GM21825 (cell line): ENCODE measurements around the gene AIRE.

Experiments
- ATAC-seq: cut with Tn5 transposase; IDR thresholded peaks from one replicate; pipeline ENCODE4 v1.9.1; 2021; ENCODE audit warnings: mild to moderate bottlenecking, moderate library complexity; ENCODE audit not compliant: unreplicated experiment

Gene AIRE

DNA sequence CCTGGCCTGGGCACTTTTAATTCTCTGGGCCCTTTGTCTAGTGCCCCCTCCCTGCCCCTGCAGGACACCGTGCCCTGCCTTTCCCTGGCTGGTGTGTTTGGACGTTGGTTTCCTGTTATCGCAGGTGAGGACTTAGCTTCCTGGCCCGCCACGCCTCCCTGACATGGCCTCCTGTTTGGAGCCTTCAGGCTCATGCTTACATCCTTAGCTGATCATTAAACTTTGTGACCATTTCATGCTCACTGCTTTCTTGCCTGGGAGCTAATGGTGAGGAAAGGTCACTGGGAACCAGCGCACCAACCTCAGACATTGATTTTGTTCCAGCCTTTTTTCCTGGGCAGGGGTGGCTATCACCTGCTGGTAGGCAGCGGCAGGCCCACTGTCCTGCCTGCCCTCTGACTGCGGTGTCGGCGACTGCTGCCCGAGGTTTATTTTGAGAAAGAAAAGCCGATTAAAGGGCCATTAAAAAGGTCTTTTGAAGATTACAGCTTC is 17.9 kb downstream of the AIRE start:
- ATAC-seq, result no peak

DNA sequence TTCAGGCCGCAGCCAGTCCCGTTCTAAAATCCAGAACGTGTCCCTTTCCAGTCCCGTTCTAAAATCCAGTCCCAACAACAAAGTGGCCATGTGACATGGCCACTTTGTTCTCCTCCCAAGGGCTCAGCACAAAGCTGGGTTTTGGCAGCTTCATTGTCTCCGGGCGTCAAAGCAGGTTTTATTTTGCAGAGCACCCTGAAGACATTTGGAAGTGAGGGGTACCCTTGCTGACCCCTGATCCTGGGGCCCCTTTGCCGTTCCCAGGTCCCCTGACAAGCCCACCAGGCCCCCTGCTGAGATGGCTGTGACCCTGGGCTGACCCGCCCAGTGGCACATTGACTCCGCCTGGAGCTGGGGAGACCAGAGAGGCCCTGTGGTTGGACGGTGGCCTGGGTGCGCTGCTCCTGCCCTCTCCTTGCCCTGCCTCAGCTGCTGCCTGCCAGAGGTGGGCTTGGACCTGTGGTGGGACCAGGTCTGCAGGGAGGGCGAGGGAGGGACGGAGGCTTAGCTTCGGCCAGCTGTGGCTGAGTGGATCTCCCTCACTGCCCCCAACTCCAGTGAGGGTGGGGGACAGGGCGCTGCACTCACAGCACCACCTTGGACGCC is 18.4 kb downstream of the AIRE start:
- no peak for ATAC-seq

DNA sequence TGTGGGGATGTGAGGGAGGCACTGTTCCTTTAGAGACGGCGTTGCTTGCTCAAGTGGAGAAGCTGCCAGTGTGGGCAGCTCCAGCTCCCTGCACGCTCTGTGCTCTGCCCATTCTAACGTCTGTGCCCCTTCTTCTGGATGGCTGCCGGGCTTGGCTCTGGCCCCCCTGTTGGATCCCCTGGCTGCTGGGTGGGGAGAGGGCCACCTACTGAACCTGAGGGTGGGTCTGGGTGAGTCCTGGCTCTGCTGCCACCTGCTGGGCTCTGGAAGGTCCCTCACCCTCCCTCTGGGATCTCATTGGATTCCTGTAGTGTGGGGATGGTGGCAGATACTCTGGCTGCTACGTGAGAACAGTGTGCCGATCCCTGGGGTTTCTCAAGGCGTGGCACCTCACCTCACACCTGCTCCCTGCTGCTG is 19.2 kb downstream of the AIRE start:
- ATAC-seq, result no peak

DNA sequence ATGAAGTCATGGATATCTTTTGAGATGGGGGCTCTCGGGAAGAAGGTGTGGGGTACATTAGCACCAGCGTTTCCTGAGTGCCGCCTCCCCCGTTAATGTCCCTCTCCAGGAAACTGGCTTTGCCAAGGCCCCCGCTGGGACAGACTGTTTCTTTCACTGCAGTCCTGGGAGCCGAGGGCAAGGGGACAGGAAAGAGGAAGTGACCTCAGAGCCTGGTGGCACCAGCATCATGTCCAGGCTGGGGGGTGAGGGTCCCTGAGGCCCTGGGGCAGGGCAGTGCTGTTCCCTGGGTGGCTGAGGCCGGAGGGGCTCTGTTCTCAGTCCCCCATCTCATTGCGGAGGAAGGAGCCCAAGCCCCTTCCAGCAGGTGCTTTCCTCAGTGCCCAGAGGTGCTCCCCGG is 20.0 kb downstream of the AIRE start:
- ATAC-seq, result no peak

DNA sequence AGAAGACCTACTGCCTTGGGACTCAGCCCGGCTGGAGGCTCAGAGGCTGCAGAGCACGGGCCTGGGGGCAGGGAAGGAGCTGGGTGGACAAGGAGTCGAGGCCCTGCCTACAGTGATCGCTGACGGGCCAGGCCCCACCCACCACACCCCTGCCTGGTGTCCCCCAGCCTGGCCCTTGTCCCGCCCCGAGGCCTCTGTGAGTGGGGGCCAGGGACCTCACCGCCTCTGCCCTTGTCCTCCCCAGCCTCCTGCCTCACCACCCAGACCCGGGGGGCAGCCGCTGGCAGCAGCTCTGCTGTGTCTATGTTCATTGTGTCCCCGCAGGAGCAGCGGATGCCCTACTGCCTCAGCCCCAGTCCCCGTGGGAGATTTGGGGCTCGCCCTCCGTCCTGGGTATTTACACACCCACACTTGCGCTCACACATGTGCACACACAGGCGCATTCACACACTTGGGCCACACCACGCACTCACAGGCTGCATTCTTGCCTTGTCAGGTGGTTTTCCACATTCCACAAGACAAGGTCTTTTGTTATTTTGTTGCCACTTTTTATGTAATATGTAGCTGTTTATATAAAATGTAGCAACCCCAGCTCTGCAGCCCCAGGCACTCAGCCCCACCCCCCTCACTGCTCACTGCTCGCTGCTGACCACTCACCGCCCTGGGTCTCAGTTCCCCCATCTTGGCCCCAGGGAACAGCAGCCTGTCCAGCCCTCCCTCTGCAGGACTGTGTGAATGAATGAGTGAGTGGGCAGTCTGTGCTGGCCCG is 21.4 kb downstream of the AIRE start:
- ATAC-seq, result no peak

DNA sequence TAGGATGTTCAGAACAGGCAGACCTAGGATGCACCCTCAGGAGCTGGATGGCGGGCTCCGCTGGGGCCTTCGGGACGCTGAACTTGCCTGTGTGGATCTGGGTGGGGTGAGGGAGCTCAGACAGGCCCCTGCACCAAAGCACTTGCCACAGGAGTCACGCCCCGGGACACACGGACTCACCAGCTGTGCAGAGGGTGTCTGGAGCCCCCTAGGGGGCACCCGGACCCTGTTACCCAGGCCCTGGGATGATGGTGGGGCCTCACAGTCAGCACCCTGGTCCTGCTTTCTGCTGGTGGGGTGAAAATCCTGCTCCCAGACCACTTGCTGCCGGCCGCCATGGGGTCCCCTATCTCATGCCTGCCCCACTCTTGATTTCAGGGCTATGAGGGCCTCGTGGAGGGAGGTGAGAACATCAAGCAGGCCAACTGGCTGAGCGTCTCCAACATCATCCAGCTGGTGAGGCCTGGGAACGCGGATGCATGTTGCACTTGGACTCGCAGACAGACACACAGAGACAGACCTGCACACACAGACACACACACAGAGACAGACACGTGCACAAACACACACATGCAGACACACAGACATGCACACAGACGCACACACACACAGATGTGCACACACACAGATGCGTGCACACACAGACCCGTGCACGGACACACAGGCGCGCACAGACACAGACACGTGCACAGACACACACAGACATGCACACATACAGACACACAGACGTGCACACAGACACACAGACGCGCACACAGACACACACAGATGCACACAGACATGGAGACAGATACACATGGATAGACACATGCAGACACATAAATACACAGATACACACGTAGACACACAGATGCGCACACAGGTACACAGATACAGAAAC is 25.2 kb downstream of the AIRE start:
- ATAC-seq, result no peak

DNA sequence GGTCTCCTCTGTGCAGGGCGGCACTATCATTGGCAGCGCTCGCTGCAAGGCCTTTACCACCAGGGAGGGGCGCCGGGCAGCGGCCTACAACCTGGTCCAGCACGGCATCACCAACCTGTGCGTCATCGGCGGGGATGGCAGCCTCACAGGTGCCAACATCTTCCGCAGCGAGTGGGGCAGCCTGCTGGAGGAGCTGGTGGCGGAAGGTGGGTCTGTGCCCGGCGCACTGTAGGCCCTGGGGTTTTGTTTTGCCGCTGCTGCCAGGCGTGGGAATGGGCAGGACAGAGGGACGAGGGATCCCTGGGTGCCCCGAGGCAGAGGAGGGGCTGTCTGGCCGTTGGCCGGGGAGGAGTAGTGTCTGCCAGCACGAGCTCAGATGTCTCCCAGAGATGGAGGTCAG is 26.4 kb downstream of the AIRE start:
- no peak for ATAC-seq

DNA sequence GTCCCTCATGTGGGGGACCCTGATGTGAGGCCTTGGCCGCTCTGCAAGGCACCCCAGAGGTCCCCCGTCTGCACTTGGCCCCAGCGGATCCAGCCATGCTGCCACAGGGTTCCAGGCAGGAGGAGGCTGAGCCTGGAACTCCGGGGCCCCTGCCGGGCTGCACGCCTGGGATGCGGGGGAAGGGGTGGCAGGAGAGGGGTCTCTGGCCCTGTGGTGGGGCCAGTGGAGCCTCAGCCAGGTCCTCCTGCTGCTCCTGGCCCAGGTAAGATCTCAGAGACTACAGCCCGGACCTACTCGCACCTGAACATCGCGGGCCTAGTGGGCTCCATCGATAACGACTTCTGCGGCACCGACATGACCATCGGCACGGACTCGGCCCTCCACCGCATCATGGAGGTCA is 27.0 kb downstream of the AIRE start:
- ATAC-seq, result no peak

DNA sequence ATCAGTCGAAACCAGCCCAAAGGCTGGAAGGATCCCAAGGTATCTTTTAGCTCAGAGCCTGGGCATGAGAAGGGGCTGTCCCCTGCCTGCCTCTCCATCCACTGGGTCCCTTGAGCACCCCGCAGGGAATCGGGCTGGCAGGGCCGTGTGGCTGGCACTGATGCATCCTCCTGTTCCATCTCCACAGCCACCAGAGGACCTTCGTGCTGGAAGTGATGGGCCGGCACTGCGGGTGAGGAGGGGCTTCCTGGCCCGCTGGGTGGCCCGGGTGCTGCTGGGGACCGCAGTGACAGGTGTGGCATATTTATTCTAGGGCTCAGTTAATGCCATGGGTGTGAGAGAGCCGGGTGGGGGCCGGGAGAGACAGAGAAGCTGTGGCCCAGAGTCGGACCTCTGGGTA is 27.8 kb downstream of the AIRE start:
- no peak for ATAC-seq

DNA sequence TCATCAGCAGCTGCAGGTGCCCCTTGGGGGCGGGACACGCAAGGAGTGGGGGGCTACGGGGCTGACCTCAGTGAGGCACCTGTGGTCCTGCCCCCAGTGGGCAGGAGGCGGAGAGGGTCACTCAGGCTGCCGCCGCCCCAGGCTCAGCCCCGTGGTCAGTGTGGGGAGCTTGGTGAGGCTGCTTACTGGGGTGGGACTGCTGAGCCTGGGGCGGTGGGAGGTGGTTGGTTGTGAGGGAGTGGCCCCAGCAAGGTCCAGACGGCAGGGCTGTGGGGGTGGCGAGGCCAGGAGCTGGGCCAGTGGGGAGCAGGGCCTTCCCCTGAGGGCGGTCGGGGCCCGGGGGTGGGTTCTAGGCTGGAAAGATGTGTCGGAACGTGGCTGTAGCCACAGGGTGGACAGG is 28.5 kb downstream of the AIRE start:
- ATAC-seq, result no peak

DNA sequence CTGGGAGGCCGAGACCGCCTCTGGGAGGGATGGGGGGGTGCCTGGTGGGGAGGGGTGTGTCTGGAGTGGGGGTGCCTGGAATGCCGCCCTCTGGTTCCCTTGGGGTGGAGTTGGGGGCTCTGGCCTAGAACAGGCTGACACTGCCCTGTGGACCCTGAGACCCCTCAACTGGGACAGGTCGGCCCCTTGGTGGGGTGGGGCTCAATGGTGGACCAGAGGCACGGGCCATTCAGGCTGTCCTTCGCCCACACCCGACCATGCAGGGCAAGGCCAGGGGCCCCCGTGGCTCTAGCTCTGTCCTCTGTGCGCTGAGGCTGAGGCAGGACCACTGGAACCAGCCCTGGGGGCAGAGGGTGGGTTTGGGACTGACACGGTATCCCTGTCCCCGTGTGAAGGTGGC is 28.9 kb downstream of the AIRE start:
- no peak for ATAC-seq

DNA sequence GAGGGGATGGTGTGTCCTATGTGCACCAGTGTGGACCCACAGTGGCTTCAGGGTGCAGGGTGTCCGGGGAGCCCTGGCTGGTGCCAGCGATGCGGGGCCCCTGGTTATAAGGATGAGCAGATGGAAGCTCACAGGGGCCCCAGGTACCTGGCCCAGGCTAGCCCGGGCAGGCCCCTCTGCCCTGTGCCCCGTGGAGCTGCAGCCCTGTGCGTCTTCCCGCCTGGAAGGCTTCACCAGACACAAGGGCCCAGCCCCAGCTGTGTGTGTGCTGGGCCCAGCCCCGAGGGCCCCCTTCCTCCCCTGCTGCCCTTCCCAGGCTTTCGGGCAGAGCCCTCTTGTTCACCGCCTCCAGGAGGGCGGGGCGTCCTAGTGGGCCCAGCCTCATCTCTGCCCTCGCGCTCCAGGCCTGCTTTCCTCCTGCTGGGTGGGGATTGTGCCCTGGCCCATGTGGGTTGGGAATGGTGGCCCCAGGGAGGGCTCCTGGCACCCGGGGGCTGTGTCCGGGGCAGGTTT is 30.1 kb downstream of the AIRE start:
- no peak for ATAC-seq

DNA sequence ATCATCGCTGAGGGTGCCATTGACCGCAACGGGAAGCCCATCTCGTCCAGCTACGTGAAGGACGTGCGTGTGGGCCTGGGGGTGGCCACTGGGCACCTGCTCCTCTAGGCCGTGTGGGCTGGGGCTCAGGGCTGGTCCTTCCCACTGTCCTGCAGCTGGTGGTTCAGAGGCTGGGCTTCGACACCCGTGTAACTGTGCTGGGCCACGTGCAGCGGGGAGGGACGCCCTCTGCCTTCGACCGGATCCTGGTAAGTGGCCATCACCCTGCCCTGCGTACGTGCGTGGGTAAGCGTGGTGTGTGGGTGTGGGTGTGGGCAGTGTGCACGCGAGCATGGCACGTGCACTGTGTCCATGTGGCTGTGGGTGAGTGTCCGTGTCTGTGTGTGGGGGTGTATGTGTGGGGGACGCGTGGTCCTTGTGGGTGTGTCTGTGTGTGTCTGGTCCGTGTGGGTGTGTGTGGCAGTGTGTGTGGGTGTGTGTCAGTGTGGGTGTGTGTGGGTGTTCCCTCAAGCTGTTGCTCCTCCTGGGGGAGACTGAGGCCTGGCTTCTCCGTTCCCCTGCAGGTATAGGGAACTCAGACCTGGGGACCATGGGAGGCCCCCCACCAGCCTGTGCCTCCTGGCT is 30.7 kb downstream of the AIRE start:
- no peak for ATAC-seq

DNA sequence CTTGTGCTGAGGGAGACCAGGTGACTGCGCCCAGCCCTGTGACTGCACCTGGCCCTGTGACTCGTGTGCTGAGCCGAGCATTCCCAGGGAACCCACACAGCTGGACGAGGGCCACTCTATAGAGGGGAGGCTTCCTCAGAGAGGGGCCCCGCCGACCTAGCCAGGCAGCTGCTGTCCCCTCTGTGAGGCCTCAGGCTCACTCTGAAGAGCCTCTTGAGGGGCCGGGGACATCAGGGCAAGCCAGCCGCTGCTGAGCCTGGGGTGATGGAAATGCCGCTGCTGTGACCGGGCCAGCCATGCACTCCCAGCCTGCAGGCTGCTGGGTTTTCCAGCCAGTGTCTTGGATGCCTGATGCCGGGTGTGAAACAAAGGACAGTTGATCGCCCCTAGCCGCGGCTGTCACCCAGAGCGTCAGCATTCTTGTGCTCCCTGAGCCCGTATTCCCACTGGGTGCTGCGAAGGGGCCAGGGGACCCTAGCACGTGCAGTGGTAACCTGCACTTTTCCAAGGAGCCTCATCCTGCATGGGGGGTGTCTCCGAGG is 31.6 kb downstream of the AIRE start:
- no peak for ATAC-seq

DNA sequence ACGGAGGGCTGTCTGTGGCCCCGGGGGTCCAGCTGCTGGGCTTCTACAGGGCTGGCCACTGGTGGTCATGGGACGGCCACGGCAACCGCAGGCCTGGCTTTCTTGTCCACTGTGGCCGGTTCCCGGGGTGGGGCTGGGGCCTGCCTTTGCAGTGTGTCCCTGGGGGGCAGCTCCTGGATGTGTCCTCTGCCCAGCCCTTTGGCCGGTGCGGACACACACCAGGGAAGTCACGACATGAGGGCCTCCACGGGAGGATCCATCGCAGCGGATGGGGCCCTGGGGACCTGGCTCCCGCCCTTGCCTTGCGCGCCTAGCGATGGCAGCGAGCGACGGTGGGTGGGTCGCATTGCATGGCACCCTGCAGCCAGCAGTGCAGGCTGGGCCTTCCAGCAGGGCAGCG is 32.2 kb downstream of the AIRE start:
- ATAC-seq, result no peak

DNA sequence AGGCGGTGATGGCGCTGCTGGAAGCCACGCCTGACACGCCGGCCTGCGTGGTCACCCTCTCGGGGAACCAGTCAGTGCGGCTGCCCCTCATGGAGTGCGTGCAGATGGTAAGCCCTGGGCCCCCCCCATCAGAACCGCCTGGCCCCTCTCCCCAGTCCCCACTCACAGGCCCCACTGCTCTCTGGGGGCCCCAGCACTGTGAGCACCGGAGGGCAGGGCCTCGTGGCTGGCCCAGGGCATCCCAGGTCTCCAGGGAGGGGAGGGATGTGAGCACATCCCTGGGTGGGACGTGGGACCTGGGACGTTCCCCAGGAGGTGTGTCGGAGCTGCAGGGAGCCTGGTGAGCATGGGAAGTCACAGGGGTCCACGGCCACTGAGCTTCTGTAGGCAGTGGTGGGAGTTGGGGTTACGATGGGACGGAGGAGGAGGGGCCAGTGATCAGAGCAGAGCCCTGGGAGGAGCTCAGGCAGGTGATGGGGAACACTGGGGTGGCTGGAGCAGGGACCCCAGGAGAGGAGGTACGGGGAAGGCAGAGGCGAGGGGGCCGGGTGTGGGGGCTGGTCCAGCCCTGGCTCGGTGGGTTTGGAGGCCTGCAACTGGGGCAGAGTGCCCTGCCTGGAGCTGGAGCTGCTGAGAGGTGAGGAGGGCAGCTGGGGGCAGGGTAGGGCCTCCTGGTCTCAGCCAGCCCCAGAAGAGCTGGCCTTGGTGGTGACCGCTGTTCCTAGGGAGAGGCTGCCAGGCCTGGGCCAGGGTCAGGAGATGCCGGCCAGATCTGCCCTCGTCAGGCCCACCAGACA is 33.0 kb downstream of the AIRE start:
- ATAC-seq, result no peak

DNA sequence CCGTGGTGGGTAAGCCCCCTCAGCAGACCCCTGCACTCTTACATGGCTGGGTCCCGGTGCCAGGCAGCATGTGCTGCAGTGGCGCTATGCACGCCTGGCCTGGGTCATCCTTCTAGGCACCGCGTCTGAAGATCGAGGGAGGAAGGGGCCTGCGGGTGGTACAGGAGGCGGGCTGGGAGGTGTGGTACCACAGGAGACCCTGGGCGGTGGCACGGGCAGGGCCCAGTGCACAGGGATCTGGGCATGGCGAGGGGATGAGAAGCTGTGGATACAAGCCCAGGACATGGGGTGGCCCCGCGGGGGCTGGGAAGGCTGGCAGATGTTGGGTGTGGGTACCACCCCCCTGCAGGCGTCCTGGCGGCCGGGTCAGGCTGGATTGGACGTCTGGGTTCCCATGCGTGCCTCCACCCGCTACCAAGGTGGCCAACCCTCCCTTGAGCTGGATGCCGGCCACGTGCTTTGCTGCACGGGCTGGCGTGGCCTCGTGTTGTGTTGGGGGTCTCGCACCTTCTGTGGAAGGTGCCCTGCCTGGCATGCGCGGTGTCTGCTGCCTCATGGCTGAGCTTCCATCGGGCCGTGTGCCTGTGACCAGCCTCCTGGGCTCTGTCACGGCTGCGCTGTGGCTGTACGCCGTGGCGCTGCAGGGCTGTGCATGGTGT is 33.9 kb downstream of the AIRE start:
- no peak for ATAC-seq

DNA sequence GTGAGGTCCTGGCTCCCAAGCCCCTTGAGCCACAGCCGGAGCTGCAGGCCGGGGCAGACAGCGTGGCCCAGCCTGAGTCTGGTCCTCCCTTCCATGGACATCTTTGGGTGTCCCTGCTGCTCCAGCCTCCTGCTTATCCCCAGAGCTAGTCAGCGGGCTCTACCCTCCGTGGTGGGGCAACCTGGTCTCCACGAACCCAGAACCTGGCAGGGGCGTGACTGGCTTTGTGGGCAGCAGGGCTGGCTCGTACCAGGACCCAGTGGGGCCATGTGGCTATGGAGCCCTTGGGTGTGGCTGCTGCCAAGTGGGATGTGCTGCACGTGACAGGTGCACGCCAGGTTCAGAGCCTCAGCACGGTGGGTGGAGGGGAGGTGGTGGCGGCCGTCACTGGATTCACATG is 35.2 kb downstream of the AIRE start:
- no peak for ATAC-seq

DNA sequence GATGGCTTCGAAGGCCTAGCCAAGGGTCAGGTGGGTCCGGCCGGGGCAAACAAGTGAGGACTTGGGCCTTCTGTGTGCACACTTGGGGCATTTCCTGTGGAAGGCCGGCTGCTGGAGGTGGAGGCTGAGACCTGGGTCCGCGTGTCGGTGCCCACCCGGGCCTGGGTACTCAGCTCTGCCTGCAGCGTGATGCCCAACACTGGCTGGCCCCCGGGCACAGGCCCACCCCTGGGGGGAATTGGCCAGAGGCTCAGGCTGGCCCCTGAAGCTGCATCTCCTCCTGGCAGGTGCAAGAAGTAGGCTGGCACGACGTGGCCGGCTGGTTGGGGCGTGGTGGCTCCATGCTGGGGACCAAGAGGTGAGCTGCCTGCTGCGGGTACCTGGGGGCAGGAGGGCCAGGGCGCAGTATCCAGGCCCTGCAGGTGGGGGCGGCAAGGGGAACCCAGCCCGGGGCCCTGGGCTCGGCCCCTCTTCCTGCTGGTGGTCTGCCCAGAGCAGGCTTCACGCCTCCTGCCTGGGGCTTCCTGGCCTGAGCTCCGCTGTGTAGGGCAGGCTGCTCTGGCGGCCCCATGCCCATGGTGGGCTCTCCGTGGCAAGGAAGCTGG is 36.3 kb downstream of the AIRE start:
- ATAC-seq, result no peak
